Activated CD4-positive, alpha-beta T cell treated with anti-CD3 and anti-CD28 coated beads, Interleukin-10, Interleukin-2, amounts not matched to agents 100 ng/mL and 50 ng/mL, durations not matched to agents 16 hours and 8 hours (primary cell): ENCODE results near the gene MEF2C.
"Not testable (repeated sequence)": the region's sequence is repeated elsewhere in the genome, so short reads cannot be mapped to it uniquely, and the experiment has no call there.

Source experiments
- DNase-seq: peaks from one replicate; pipeline ENCODE4 v3.0.0-alpha.2; 2020

MEF2C gene

GRCh38 chr5:88793797-88794196, 89.2 kb downstream of the MEF2C start:
- not testable (repeated sequence) for DNase-seq

DNA sequence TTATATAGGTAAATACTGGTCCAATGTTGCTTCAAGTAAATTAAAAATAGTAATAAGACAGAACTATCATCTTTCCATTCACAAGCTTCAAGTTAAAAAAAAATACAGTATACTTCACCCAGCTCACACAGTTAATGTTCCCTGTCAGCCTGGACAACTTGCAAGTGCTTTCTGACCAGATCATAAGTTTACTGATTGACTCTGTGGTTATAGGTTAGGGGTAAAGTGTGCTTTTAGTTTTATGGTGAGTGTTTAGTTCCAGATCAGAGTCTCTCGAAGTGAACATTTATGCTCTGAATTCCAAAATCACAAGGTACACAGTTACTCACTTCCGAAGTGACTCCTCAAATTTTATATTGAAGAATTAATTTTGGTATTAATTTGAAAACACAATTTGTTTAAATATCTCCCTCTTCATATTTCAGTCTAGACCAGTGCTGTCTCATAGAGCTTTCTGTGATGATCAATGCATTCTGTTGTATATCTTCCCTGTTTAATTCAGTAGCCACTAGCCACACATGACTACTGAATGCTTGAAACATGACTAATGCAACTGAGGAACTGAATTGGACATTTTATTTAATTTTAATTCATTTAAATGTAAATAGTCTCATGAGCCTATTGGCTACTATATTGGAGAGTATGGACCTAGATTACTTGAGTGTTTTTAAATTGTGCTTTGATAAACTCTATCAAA, 90.7 kb downstream of the MEF2C start:
- DNase-seq = no peak

GRCh38 chr5:88787856-88788255, 95.1 kb downstream of the MEF2C start:
- DNase-seq = no peak

DNA sequence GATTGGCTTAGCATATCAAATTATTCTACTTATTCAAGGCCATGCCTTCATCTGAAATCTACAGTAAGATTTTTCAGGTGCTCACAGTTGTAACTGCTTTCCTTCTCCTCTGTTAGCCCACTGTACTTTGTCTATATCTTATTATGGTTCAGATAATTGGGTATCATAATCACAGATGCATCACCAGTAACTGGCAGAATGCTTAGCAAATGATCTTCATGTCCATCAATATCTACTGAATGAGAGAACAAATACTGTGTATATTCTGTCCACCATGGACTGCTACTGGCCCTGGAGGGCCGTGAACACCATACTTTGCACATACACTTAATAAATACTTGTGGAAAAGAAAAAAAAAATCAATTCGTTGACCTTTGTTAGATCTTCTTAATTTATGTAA, 96.2 kb downstream of the MEF2C start:
- DNase-seq = no peak

DNA sequence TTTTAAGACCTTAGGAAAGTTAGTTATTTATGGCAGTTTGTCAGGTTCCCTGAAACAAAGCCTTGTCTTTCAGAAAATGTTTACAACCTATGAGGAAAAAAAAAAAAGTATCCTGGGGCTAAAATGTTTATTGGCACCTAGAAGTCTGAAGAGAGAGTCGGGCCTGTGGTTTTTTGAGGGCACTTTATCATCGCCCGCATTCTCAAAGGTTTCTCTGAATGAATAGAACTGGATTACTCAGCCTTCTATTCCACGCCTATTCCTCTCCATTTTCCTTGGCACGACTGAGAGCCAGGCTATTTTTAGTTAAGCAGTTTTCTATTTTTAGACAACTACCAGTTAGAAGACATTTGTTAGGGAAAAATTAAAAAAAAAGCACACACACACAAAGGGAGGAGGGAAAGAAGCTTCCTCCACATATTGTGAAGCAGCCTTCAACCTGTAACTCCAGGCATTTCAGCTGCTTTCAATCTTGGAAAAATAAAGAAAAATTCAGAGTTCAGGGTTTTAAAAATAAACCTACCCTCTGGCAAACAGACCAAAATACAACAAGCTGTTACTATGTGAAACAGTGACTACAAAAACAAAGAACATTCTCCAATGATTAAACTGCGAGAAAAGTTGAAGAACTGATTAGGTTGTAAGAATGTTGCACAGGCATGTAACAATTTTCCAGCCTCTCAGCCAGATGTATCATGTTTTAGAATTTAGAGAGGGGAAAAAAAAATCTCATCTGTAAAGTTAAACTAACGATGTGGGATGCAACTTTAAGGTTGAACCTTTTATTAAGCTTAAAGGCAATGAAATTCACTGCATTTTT, 97.0 kb downstream of the MEF2C start:
- peak; percentile 64 for DNase-seq

DNA sequence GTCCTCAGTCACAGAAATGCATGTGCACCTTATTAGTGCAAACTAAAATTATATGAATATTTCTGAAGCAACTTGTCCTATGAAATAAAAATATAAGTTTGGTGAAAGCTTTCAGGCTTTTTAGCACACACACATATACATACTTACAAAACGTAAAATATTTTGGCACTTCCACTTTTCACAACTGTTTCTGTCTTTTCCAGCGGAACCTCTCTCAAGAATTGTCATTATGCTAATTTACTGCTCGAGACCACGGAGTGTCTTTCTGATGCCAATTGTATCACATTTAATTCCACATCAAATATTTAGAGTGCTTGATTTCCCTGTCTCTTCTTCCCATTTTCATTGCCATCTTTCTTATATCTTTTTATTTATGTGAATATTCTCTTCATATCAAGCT, 100.4 kb downstream of the MEF2C start:
- no peak for DNase-seq

DNA sequence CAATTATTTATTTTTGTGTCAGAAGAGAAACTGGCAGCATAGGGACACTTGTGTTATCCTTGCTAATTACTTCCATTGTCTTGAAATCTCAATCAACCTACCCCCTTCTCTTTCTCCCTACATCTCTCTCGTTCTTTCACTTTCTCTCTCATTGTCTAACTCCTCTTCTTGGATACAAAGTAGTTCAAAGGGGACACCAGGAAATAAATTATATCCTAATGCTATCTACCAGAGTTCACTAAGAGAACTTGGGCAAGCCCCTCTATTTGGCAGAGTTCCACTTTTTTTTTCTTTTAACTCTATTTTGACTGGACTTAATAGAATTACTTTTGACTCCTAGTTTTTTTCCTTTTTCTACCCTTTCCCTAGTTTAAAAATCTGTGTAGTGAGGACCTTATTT, 102.2 kb downstream of the MEF2C start:
- DNase-seq = no peak

DNA sequence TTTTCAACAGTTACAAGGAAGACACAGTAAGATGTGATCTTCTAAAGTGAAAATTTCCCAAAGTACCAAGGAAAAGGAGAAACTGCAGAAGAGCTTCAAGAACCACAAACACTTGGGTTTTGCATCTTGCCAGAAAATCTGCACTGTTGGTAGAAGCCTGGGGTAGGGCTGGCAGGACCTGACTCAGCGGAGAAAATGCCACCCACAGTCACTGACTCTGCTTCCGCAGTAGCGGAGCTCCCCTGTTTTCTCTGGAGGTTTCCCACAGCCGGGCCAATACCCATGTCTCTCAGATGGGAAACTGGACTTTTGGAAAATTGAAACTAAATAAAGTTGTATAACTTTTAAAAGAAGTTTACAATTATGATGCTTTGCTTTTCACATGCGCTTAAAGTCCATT, 104.2 kb downstream of the MEF2C start:
- DNase-seq = peak; percentile 7

GRCh38 chr5:88776692-88777091, 106.3 kb downstream of the MEF2C start:
- no peak for DNase-seq

GRCh38 chr5:88772831-88773230, 110.2 kb downstream of the MEF2C start:
- DNase-seq = no peak

- DNase-seq = no peak
Measured at GRCh38 chr5:88772047-88772446, 110.9 kb downstream of the MEF2C start.

DNA sequence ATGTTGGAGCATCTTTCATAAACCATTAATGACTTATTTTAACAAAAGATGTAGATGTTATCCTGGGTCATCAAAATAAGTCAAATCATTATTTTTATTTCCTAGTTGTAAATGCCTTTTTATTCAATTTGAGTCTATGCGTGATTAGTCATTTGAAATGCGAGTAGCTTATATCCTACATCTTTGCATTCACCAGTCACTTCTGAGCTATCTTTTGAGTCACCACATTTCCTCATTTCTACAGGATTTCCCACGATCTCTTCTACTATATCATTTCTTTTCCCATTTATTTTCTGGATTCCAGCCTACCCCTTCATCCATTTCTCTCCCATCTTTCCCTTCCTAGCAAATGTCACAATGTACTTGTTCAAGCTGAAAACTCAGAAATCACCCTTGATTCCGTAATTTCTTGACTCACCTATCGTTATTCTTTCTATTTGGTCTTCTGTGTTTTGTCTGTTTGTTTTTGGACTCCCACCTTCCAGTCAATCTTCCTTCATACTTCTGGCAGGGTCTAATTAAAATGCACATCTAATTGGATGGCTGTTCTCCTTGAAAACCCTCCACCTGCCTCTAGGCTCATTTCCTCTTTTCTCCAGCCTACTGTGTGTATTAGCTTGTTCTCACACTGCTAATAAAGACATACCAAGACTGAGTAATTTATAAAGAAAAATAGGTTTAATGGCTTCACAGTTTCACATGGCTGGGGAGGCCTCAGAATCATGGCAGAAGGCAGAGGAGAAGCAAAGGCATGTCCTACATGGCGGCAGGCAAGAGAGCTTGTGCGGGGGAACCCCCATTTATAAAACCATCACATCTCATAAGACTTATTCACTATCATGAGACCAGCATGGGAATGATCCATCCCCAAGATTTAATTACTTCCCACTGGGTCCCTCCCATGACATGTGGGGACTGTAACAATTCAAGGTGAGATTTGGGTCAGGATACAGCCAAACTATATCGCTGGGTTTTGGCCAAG, 112.4 kb downstream of the MEF2C start:
- DNase-seq = no peak

- DNase-seq = no peak
Measured at GRCh38 chr5:88769165-88769564, 113.8 kb downstream of the MEF2C start.

- DNase-seq = no peak
Measured at GRCh38 chr5:88768411-88768810, 114.6 kb downstream of the MEF2C start.

DNA sequence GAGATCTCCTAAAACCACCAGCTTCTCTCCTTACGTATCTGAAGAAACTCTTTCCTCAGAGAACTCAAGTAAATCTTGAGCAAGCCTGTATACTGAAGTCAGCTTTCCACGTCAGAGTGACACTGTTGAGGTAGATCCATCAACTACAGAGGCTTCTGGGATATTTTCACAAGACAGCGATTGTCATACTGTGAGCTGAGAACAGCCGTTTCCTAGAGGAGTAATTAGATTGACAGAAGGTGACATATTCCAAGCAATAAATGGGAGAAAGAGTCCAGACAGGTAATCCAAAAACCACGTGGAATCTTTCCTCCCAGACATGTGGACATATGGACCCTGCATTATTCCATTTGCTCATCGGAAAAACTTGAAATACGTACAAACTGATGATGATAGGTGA, 117.2 kb downstream of the MEF2C start:
- DNase-seq = no peak

GRCh38 chr5:88765171-88765570, 117.8 kb downstream of the MEF2C start:
- DNase-seq = no peak

DNA sequence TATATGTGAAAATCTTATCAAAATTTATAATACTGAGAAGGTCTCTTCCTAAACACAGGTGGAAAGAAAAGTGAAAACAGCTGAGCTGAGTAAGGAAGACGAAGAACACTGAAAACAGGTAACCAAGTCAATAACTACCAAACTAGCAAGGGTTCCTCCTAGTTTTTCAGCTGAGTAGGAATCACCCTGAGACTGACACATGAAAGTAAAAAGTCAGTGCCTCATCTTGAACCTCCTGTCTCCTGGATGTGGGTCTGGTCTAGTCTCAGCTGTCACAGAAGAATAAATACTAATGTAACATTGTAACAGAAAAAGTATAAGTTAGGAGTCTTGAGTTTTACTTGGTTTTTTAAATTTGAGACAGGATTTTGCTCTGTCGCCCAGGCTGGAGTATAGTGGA, 121.0 kb downstream of the MEF2C start:
- no peak for DNase-seq

- DNase-seq = no peak
Measured at GRCh38 chr5:88761269-88761850, 121.6 kb downstream of the MEF2C start.

GRCh38 chr5:88760527-88760926, 122.5 kb downstream of the MEF2C start:
- DNase-seq = no peak

- no peak for DNase-seq
Measured at GRCh38 chr5:88758591-88758990, 124.4 kb downstream of the MEF2C start.

GRCh38 chr5:88758184-88758583, 124.8 kb downstream of the MEF2C start:
- DNase-seq = no peak

GRCh38 chr5:88756953-88757352, 126.0 kb downstream of the MEF2C start:
- DNase-seq = no peak

DNA sequence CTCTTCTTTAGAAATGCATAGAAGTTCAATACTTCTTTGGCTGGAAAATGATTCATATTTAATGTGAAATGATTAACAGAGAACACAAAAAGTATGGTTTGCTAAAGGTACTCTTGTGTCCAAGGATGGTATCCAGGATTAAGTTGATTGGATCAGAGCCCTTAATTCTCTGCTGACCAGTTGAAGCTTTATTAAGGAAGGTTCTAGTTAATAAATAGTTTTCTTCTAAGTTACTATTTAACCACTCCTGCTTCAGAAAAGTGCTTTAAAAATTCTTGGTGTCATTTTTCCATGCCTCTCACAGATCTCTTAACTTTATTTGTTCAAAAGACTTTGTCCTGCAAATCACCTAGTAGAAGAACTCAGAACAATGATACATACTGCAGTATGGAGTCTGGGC, 134.3 kb downstream of the MEF2C start:
- no peak for DNase-seq
